ENCODE data around the gene ADRB2.

The ADRB2 gene

DNA sequence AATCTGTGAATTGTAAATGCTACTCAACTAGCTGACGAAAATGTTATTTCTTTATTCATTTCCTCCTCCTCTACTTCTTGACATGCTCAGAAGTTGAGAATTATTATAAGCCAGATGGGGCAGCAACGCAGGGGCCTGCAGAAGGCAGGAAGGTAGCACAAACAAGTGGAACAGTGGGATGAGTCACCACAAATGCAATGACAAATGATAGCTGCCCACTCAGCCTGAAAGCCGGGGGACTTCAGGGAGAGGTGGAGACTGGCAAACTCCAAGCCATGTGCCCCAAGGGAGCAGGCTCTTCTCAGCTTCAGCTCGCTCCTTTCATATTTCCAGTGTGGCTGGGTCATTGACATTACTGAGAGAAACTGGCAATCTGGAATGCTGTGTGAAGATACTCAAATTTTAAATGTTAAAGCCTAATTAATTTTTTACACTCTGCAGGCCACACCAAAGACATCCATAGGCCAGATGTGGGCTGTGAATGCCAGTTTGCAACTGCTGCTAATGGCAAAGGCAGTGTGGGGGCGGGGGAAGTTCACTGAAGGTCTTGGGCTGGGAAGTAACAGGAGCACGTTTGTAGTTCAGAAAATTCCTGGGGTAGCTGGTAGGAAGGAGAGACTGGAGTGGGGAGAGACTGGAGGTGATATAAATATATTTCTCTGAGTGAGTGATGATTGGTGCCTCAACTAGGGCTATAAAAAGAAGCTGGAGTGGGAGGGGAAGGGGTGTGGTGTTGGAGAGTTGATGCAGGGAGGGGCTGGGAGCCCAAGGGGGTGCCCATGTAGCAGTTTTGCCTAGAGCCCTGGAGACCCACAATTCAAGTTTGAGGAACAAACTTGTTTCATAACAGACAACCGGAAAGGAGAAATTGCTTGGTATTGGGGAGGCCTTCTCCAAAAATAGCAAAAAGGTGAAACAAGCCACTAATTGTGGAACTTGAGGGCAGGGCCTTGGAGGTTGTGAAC is 20.8 kb upstream of the ADRB2 start:
- peak in 1 of 3 experiments; percentile 27 for DNase-seq (ENCODE audit: low read depth in 3 of 3)

DNA sequence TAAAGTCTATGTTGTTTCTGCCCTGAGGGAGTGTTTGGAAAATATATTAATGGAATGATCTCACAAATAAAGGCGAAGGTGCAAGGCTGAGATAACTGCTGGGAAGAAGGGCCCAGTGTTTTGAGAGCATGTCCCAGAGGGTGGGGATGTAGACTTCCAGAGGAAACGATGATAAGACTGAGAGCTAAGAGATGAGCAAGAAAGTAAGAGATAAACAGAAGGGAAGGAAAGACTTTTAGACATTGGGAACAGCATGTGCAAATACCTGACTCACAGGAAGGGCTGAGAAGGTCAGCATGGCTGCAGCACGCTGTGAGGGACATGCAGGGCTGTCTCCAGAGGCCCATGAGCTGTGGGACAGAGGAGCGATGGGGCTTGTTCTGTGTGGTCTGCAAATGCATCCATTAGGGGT is 19.9 kb upstream of the ADRB2 start:
- DNase-seq (ENCODE audit: low read depth in 3 of 3): no peak

DNA sequence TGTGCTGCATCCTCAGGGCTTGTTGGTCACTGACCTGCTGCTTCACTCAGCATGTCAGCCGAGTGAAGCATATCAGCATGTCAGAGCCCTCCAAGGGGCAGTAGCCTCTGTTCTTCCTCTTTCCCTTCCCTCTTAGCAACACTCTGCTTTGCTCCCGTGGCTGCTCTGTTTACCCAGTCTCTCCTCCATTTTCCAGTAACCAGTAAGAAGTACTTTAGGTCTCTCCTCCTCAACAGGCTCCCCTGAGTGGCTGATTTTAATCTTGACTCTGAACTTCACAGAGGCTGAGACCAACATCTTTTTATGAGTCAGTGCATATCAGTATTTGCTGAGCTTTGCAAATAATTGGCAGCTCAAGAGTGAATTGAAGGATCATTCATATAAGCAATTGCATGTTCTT is 18.6 kb upstream of the ADRB2 start:
- DNase-seq (ENCODE audit: low read depth in 3 of 3): no peak

DNA sequence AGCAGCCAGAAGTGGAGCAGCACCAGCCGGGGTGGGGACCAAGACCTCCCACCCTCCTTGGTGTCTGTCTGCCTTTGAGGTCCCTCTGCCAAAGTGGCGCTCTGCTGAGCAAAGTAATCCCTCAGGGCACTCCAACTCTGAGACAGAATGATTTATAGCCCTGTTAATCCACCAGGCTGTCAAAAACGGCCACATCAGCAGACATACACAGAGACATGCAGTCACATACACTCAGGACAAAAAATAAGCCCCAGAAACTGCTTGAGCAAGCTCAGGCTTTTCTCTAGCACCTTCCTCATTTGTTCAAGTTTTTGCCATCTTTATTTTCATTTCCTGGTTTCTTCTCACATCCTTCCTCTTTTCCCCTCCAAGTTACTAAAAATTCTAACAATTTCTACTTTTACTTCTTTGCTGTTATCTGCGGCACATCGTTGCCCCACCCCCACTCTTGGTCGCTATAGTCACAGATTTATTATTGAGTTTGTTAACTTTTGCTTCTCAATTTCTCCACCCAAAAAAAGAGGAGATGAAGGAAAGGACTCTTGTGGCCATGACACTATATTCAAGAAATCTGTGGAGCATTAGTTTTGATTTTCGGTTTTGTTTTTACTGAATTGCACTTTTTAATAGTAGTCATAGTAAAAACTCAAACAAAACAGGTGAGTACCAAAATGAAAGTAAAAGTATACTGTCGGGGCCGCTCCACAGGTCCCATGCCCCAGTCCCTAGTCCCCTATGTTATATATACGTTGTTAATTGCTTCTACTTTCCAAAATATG is 17.4 kb upstream of the ADRB2 start:
- DNase-seq (ENCODE audit: low read depth in 3 of 3): peak in 1 of 3 experiments; percentile 18

DNA sequence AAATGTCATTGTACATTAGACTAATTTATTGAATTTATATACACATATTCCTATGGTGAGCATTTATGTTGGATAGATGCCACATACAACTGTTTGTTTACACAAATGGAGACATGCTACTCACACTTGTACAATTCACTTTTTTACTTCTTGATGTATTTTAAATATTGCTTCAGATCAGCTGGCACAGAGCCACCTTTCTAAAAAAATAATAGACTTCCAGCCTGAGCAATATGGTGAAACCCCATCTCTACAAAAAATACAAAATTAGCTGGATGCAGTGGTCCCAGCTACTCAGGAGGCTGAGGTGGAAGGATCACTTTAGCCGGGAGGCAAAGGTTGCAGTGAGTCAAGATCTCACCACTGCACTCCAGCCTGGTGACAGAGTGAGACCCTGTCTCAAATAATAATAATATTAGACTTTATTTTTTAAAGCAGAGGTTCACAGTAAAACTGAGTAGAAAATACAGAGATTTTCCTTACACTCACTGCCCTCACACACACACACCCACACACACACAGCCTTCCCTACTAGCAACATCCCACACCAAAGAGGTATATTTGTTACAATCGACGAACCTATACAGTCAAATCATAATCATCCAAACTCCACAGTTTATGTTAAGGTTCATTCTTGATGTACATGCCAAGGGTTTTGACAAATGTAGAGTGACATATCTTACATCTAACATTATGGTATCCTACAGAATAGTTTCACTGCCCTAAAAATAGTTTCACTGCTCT is 16.5 kb upstream of the ADRB2 start:
- no peak for DNase-seq (ENCODE audit: low read depth in 3 of 3)

DNA sequence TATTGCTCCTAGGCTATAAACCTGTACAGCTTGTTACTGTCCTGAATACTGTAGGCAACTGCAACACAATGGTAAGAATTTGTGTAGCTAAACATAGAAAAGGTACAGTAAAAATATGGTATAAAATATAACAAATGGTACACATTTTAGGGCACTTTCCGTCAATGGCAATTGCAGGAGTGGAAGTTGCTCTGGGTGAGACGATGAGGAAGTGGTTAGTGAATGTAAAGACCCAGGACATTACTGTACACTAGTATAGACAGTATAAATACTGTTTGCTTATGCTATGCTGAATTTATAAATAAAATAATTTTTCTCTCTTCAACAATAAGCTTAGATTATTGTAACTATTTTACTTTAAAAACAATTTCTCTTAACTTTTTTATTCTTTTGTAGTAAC is 15.6 kb upstream of the ADRB2 start:
- no peak for DNase-seq (ENCODE audit: low read depth in 3 of 3)

DNA sequence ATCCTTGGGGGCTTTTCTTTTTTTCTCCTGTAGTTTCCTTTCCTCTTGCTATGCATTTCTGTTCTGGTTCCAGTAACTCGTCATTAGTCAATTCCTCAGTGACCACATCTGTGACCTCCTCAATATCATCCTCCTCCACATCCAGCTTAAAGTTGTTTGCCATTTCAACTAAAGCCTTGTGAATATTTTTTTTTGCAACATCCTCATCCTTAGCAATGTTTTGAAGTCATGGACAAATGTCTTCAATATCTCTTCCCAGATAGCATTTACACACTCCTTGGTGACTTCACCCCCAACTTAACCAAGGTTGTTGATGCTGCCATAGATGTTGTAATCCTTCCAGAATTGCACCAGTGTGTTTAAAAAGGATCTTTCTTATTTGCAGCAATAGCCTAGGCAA is 14.7 kb upstream of the ADRB2 start:
- no peak for DNase-seq (ENCODE audit: low read depth in 3 of 3)

DNA sequence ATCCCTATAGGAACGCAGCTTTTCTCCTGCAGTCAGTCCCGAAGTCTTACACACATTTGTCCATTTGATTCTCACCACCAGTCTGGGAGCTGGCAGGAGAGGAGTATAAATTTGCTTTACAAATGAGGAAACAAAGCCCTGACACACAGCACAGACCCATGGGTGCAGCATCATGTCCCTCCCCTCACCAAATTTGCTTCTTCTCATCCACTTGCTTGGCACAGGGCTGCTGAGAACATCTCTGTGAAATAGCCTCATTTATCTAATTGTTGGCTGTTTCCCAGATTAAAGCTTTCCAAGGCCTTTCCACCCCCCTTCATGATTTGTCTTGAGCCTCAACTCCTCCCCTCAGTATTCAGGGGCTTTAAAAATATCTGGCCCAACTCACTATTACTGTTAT is 11.3 kb upstream of the ADRB2 start:
- no peak for DNase-seq (ENCODE audit: low read depth in 3 of 3)

DNA sequence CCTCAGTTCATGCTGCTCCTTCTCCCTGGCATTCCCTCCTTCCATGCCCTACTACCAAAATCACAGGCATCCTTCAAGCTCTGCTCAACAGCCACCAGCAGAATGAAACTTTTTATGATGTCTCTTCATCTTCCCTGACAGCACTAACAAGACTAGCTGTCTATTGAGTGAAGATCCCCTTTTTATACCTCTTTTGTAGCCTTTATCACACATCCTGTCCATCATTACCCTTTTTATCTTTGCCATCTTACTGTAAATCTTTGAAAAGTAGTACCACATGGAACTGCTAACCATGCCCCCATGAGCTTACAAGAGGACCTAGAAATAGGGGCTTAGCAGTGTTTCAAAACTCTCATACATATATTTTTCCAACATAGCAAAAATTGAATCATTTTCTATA is 10.8 kb upstream of the ADRB2 start:
- no peak for DNase-seq (ENCODE audit: low read depth in 3 of 3)

DNA sequence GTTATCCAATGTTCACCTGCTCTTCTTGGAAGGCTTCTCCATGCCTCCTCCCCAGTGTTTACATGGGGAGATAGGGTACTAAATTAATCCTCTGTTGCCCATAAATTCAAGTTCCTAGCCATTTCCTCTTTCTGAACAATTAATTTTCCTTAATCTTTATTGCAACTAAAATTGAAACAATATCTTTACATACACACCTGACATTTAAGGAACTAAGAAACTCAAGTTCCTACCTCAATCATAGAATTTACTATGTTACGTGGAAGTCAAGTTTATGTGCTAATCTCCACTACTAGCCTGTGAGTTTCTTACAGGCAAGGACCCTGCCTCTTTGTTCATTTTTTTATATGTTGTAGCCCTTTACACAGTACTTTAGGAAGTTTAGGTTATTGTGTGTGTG is 10.1 kb upstream of the ADRB2 start:
- no peak for DNase-seq (ENCODE audit: low read depth in 3 of 3)

DNA sequence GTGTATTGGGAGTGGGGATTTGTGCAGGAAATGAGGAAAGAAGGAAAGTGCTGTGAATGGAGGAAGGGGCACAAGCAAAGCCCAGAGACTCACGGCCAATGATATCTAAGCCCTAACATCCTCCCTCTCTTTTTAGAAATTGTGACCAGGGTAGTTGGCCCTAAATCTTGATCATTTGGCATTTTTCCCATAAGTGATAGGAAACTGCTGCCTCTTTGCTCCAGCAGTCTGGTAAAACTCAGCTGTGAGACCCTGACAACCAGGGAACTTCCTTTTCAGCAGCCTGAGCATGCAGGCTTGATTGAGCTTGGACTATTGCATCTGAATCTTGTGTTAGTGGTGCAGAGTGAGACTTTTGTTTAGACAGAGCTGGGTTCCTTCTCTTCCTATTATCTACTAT is 9.6 kb upstream of the ADRB2 start:
- DNase-seq (ENCODE audit: low read depth in 3 of 3): no peak

DNA sequence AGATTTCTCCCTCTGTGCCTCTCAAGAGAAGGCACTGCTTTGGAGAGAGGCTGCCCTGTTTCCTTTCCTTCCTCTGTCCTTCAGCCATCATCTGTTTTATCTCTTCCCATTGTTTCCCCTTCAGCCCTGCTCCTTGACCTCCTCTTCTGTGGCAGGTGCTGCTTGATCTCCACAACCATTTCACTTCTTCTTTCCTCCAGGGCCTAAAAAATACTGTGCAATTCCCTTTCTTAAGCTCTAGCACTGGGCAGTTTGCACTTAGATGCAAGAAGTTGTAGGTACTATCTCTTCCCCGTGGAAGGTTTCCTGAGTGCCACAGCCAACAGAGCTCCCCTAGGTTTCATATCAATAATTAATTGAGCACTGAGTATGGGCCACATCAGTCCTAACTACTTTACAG is 8.8 kb upstream of the ADRB2 start:
- DNase-seq (ENCODE audit: low read depth in 3 of 3): no peak

DNA sequence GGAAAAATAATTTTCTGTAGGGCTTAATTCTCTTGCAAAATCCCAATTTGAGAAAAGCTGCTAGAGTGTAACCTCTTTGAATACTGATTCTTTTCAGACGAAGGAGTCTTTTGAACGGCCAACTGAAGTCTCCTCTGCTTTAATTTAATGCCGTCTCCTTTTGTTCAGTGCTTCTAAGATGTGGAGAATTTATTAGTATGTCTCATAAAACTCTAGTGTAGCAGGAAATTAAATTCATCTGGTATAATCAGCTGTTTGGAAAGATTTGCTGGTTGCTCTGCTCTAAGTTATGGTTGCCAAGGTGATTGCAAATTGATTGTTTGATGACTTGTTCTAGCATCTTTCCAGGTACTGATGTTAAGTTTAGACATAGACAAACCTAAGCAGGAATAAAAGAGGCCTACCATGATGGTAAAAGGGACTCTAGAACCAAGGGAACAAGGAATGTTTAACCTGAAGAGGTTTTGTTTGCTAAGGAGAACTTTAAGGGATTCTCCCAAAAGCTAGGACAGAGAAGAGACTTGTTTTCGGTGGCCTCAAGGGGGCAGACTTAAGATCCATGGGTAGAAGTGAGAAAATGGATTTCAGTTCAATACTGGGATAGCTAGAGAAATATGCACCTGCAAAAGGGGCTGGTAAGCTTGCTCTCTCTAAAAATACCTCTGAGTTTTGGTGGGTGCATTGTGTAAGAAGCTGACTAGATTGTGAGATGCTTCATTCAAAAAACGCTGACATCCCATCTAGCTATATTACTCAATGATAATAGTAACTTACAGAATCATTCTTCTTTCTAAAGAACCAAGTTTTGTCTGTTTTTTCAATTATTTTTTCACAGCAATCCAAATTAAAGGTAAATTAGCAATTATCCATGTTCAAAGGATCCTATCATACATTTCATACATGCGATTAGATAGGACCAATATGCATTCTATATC is 5.7 kb upstream of the ADRB2 start:
- no peak for DNase-seq (ENCODE audit: low read depth in 3 of 3)

DNA sequence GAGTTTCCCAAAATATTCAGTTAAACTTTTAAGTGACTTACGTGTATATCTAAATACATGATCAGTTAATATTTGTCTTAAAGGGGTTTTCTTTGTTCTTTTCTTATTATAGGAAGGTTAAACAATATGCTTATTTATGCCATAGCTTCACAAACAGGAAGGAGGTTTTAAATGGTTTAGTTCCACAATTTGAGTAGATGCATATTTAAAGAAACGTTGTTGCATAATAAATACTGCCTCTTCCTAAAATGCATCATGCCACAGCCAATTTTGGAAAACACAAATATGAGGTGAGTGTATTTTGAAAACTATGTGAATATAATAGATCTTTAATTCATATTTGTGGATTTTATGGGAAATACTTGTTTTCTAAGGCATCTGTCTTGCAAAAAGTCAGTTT is 2.5 kb upstream of the ADRB2 start:
- DNase-seq (ENCODE audit: low read depth in 3 of 3): no peak

DNA sequence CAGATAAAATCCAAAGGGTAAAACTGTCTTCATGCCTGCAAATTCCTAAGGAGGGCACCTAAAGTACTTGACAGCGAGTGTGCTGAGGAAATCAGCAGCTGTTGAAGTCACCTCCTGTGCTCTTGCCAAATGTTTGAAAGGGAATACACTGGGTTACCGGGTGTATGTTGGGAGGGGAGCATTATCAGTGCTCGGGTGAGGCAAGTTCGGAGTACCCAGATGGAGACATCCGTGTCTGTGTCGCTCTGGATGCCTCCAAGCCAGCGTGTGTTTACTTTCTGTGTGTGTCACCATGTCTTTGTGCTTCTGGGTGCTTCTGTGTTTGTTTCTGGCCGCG is 727 bp upstream of the ADRB2 start:
- no peak for DNase-seq (ENCODE audit: low read depth in 3 of 3)

DNA sequence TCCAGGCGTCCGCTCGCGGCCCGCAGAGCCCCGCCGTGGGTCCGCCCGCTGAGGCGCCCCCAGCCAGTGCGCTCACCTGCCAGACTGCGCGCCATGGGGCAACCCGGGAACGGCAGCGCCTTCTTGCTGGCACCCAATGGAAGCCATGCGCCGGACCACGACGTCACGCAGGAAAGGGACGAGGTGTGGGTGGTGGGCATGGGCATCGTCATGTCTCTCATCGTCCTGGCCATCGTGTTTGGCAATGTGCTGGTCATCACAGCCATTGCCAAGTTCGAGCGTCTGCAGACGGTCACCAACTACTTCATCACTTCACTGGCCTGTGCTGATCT is 294 bp downstream of the ADRB2 start:
- no peak for DNase-seq (ENCODE audit: low read depth in 3 of 3)

DNA sequence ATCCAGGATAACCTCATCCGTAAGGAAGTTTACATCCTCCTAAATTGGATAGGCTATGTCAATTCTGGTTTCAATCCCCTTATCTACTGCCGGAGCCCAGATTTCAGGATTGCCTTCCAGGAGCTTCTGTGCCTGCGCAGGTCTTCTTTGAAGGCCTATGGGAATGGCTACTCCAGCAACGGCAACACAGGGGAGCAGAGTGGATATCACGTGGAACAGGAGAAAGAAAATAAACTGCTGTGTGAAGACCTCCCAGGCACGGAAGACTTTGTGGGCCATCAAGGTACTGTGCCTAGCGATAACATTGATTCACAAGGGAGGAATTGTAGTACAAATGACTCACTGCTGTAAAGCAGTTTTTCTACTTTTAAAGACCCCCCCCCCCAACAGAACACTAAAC is 1.3 kb downstream of the ADRB2 start:
- no peak for DNase-seq (ENCODE audit: low read depth in 3 of 3)

DNA sequence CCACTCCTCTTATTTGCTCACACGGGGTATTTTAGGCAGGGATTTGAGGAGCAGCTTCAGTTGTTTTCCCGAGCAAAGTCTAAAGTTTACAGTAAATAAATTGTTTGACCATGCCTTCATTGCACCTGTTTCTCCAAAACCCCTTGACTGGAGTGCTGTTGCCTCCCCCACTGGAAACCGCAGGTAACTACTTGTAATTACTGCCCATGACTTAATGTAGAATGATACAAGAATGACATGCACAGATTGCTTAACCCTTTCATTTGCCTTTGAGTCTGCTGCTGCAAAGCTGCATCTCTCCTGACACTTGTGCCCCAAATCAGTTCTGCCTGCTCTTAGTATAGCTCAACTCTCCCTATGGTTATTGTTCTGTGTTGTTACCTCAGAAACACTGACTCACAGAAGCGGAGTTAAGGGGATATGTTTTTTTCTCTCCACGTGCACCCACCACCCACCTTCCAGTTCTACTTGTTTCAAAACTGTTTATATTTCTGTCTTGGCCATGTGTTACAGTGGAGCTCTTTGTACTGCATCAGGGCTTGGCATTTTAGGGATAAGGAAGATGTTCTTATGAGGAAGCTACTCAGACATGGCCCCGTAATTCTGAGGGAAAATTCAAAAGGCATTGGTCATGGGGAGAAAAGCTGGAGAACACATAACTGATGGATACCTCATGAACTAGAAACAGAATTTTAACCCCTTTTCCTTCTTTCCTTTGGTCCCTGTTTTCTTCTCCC is 2.3 kb downstream of the ADRB2 start:
- DNase-seq (ENCODE audit: low read depth in 3 of 3): no peak

DNA sequence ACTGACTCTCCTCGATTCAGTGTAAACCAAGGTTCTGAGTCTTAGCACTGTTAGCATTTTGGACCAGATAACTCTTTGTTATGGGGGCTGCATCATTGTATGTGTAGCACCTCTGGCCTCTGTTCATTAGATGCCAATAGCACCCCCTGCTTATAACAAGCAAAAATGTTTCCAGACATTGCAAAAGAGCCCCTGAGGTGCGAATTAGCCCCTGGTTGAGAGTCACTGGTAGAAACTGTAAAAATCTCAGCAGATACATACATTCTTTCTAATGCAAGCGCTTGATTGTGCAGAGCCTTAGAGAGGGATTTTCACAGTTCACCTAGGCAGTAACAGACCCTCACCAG is 2.8 kb downstream of the ADRB2 start:
- DNase-seq (ENCODE audit: low read depth in 3 of 3): no peak

DNA sequence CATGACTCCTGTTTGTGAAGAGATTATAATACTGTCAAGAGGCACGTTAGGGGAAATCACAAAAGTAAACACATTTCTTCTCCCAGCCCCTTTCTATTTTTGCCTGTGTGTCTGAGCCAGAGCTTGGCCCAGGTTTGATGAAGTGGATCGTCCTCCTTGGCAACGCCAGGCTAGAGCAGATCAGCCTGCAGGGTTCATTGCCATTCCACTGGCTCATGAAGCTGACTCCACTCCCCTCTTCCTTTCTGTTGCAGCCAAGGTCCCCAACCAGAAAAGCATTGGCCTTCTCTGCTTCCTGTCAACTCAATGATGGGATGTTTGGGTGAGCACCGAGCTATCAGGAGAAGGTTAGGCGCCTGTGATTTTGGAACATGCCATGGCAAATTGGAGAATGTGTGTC is 3.3 kb downstream of the ADRB2 start:
- DNase-seq (ENCODE audit: low read depth in 3 of 3): no peak

DNA sequence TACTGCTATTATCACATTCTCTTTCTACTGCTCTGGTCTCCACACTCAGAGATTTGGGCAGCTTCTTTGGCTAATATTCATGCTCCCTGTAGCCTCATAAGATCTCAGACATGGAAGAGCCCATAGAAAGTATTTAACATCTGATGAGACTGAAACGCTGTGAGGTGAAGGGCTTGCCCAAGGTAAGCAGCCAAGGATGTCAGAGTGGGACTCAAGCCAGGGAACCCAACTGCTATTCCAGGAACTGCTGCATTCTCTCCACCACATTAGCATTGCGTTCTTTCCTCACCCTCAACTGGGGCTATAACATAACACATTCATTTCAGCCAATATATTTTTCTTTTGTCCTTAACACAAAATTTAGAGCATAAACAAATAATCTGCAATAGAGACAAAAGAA is 3.8 kb downstream of the ADRB2 start:
- DNase-seq (ENCODE audit: low read depth in 3 of 3): no peak

Measured in stimulated activated CD4-positive, alpha-beta T cell treated with anti-CD3 and anti-CD28 coated beads, TNF-alpha, amount 100 ng/mL, for 24 hours (primary cell).